H1 (cell line): ENCODE results near the gene DOCK3. TPM values are rescaled to one million over a fixed set of nuclear protein-coding genes. Genes with fewer than 3 reads are reported as not detected.

Experiments
- CTCF ChIA-PET: fragments of 300-600 bp; sonication (Branson Sonifier 250); formaldehyde crosslinking; loops from one replicate; lab custom pipeline; 2021; ENCODE audit not compliant: partially characterized antibody; lab: Charles Lee
- POLR2A ChIA-PET: fragments of 300-600 bp; sonication (Branson Sonifier 250); formaldehyde crosslinking; loops from one replicate; lab custom pipeline; 2021; ENCODE audit warnings: inconsistent platforms; ENCODE audit not compliant: partially characterized antibody; lab: Charles Lee
- DNase-seq, 2 experiments: peaks; one replicate each; pipeline versions ENCODE4 v3.0.0 to v3.0.0-alpha.2; 2010 to 2022; ENCODE audit warnings: low spot score in 2 of 2, low read depth in 1 of 2, mixed read lengths in 1 of 2
- FAIRE-seq: peaks from 2 replicates; lab custom pipeline; 2011; peaks lifted over from hg19 to GRCh38; lab: Jason Lieb, UNC
- H2AFZ ChIP-seq: 2 replicates; pipeline ENCODE4 v1.8.1; 2012; ENCODE audit warnings: low read length, inconsistent platforms
- H2AK5ac ChIP-seq: 2 replicates; pipeline ENCODE4 v1.6.1; 2013; ENCODE audit warnings: low read depth, low read length
- H2BK120ac ChIP-seq: replicated peaks from 2 replicates; pipeline ENCODE3; 2013; ENCODE audit warnings: low read depth, low read length, inconsistent platforms
- H2BK12ac ChIP-seq: 2 replicates; pipeline ENCODE4 v1.6.1; 2013; ENCODE audit warnings: low read depth, low read length
- H2BK15ac ChIP-seq: 2 replicates; pipeline ENCODE4 v1.6.1; 2013; ENCODE audit warnings: low read length
- H2BK20ac ChIP-seq: 2 replicates; pipeline ENCODE4 v1.6.1; 2013; ENCODE audit warnings: low read length
- H2BK5ac ChIP-seq: 2 replicates; pipeline ENCODE4 v1.6.1; 2013; ENCODE audit warnings: low read depth, low read length
- H3K14ac ChIP-seq: 2 replicates; pipeline ENCODE4 v1.6.1; 2013; ENCODE audit warnings: inconsistent platforms; ENCODE audit not compliant: insufficient read length
- H3K18ac ChIP-seq: 2 replicates; pipeline ENCODE4 v1.6.1; 2013; ENCODE audit warnings: low read length; ENCODE audit errors: extremely low read depth
- H3K23ac ChIP-seq: 2 replicates; pipeline ENCODE4 v1.6.1; 2013; ENCODE audit warnings: inconsistent platforms; ENCODE audit not compliant: insufficient read length
- H3K23me2 ChIP-seq: 2 replicates; pipeline ENCODE4 v1.6.1; 2013; ENCODE audit warnings: low read depth, low read length
- H3K27ac ChIP-seq: 2 replicates; pipeline ENCODE4 v1.6.1; 2011; ENCODE audit warnings: low read depth, low read length, inconsistent platforms
- H3K27me3 ChIP-seq, 4 experiments: replicated peaks in 1 of 4; 1 replicate in 1 of 4; 2 replicates in 3 of 4; pipeline versions ENCODE4 v1.6.1 to v1.8.1; 2011 to 2013; ENCODE audit warnings: low read length in 3 of 4, mild to moderate bottlenecking in 3 of 4, inconsistent platforms in 2 of 4, mixed read lengths in 2 of 4, moderate library complexity in 1 of 4; ENCODE audit not compliant: control insufficient read depth in 3 of 4, insufficient read depth in 3 of 4; ENCODE audit errors: extremely low read depth in 1 of 4
- H3K36me3 ChIP-seq, 4 experiments: 2 replicates each; pipeline versions ENCODE4 v1.6.1 to v1.8.1; 2011 to 2013; ENCODE audit warnings: mild to moderate bottlenecking in 4 of 4, low read length in 3 of 4, moderate library complexity in 2 of 4, control low read depth in 1 of 4, inconsistent platforms in 1 of 4; ENCODE audit not compliant: insufficient read depth in 4 of 4, control insufficient read depth in 2 of 4
- H3K4ac ChIP-seq: replicated peaks from 2 replicates; pipeline ENCODE3; 2013; ENCODE audit warnings: low read length, low read depth, mixed read lengths, inconsistent platforms; ENCODE audit not compliant: insufficient read length
- H3K4me1 ChIP-seq, 4 experiments: replicated peaks in 1 of 4; 1 replicate in 1 of 4; 2 replicates in 3 of 4; pipeline versions ENCODE4 v1.6.1 to v1.8.1; 2011 to 2013; ENCODE audit warnings: low read length in 3 of 4, inconsistent platforms in 2 of 4, mixed read lengths in 1 of 4; ENCODE audit not compliant: insufficient read depth in 4 of 4, control insufficient read depth in 3 of 4
- H3K4me2 ChIP-seq, 2 experiments: 2 replicates each; pipeline versions ENCODE4 v1.6.1 to v1.8.1; 2011 to 2013; ENCODE audit warnings: low read depth in 2 of 2, low read length in 2 of 2, control low read depth in 1 of 2, inconsistent platforms in 1 of 2, mild to moderate bottlenecking in 1 of 2; ENCODE audit not compliant: insufficient read depth in 1 of 2
- H3K4me3 ChIP-seq, 4 experiments: fragments of 200-600, 300-600 bp in 1 of 4; sonication (generic), shearing (Covaris generic), sonication (Bioruptor Twin) in 1 of 4; 2 replicates each; pipeline versions ENCODE4 v1.5.1 to v1.8.1; 2011 to 2016; ENCODE audit warnings: low read length in 4 of 4, low read depth in 3 of 4, control low read depth in 2 of 4, inconsistent platforms in 2 of 4, mild to moderate bottlenecking in 2 of 4, mixed read lengths in 1 of 4, moderate library complexity in 1 of 4; ENCODE audit not compliant: insufficient read depth in 2 of 4; ENCODE audit errors: extremely low read depth in 1 of 4
- H3K56ac ChIP-seq: replicated peaks from 2 replicates; pipeline ENCODE3; 2013; ENCODE audit warnings: low read depth, mild to moderate bottlenecking, mixed read lengths, low read length, inconsistent platforms; ENCODE audit not compliant: insufficient read length
- H3K79me1 ChIP-seq: 2 replicates; pipeline ENCODE4 v1.6.1; 2013; ENCODE audit warnings: low read depth, low read length, control low read depth
- H3K79me2 ChIP-seq, 2 experiments: 2 replicates each; pipeline versions ENCODE4 v1.6.1 to v1.8.1; 2012 to 2013; ENCODE audit warnings: low read length in 2 of 2, mild to moderate bottlenecking in 2 of 2, inconsistent platforms in 1 of 2; ENCODE audit not compliant: insufficient read depth in 2 of 2, control insufficient read depth in 1 of 2
- H3K9ac ChIP-seq, 4 experiments: replicated peaks in 1 of 4; 1 replicate in 1 of 4; 2 replicates in 3 of 4; pipeline versions ENCODE4 v1.6.1 to v1.8.1; 2011 to 2013; ENCODE audit warnings: low read depth in 3 of 4, low read length in 3 of 4, control low read depth in 2 of 4, mild to moderate bottlenecking in 2 of 4, moderate library complexity in 2 of 4, inconsistent platforms in 1 of 4; ENCODE audit errors: extremely low read depth in 1 of 4
- H3K9me3 ChIP-seq, 2 experiments: 2 replicates each; pipeline versions ENCODE4 v1.6.1 to v1.8.1; 2012 to 2013; ENCODE audit warnings: mild to moderate bottlenecking in 2 of 2, moderate library complexity in 2 of 2, control low read depth in 1 of 2, inconsistent platforms in 1 of 2, low read depth in 1 of 2, low read length in 1 of 2, mixed read lengths in 1 of 2; ENCODE audit not compliant: insufficient read depth in 2 of 2
- H4K20me1 ChIP-seq, 2 experiments: replicated peaks in 1 of 2; 2 replicates each; pipeline versions ENCODE3 to v1.8.1; 2011 to 2013; ENCODE audit warnings: inconsistent platforms in 2 of 2, low read length in 2 of 2, mild to moderate bottlenecking in 1 of 2; ENCODE audit not compliant: insufficient read depth in 2 of 2, control insufficient read depth in 1 of 2
- H4K5ac ChIP-seq: 2 replicates; pipeline ENCODE4 v1.6.1; 2013; ENCODE audit warnings: low read length, low read depth, mixed read lengths, inconsistent platforms; ENCODE audit not compliant: insufficient read length
- H4K8ac ChIP-seq: 2 replicates; pipeline ENCODE4 v1.8.0; 2013; ENCODE audit warnings: mild to moderate bottlenecking, moderate library complexity, low read length, inconsistent platforms; ENCODE audit not compliant: insufficient read depth; ENCODE audit errors: extremely low read depth
- H4K91ac ChIP-seq: replicated peaks from 2 replicates; pipeline ENCODE3; 2013; ENCODE audit warnings: low read length, mixed read lengths, inconsistent platforms; ENCODE audit not compliant: insufficient read length
- WGBS, 2 experiments: shearing (Covaris generic) in 1 of 2; methylation state at CpG; one replicate each; pipeline versions ENCODE4 v1.1.6 to v1.1.7; 2013 to 2015; ENCODE audit warnings: low lambda C conversion rate in 2 of 2, mixed read lengths in 2 of 2, inconsistent platforms in 1 of 2, low coverage in 1 of 2, missing lambda C conversion rate in 1 of 2; ENCODE audit not compliant: insufficient replicate concordance in 2 of 2, insufficient coverage in 1 of 2, insufficient read length in 1 of 2; ENCODE audit errors: extremely low coverage in 1 of 2, missing lambda C conversion rate in 1 of 2; 5-methylcytosine and 5-hydroxymethylcytosine counted together
- polyA plus RNA-seq, 7 experiments: library from polyadenylated mRNA; depleted of rRNA in 3 of 7; stranded (reverse) in 5 of 7; unstranded in 2 of 7; fragments of >200 nt in 5 of 7; fragments of 200-250 nt in 2 of 7; gene quantifications; 1 replicate in 5 of 7; 2 replicates in 1 of 7; 4 replicates in 1 of 7; pipeline versions ENCODE4 v1.2.1 to v1.2.3, GENCODE V29; 2011 to 2013; ENCODE audit warnings: missing spikeins in 2 of 7, mixed read lengths in 2 of 7
- total RNA-seq: library from RNA; stranded (reverse); fragmentation: NEBNext Ultra II Directional; extraction: Animal tissue kit (Norgen Biotek cat#: 25700); gene quantifications from 2 replicates; pipeline ENCODE4 v1.2.1, GENCODE V29; 2021

The DOCK3 gene
- total and polyA plus RNA-seq, 2 of the 8 experiments (the other 6 are each of a cell fraction or from before 2014, with no cell fraction given) = 2.7 to 5.0 TPM

- no peak overlapping the region for H3K18ac ChIP-seq
- H3K4me2 ChIP-seq = no peak overlapping the region
- ChIA-PET POLR2A (no interaction called here), CTCF (interaction anchor here (0.8 kb wide), 1 partner anchor 270 kb away, joined by 4 read pairs; no protein-coding TSS in a partner anchor)
- H2AFZ ChIP-seq = no peak overlapping the region
- H3K79me2 ChIP-seq = no peaks in the 10 kb centered on the region
- H2BK20ac ChIP-seq = no peak overlapping the region
- peaks cover 0 to 17% (median 8%) of the 10 kb centered on the region in 4 experiments; a peak in 4 of 8 replicates for H3K36me3 ChIP-seq
- no peak overlapping the region for H3K27ac ChIP-seq
- no peak overlapping the region for H3K23ac ChIP-seq
- H2BK12ac ChIP-seq = no peak overlapping the region
- no peak overlapping the region for H4K8ac ChIP-seq
- no peak overlapping the region for H2BK5ac ChIP-seq
- no peak overlapping the region for H2BK15ac ChIP-seq
- H3K4ac ChIP-seq = no peak overlapping the region
- no peak overlapping the region for H4K91ac ChIP-seq
- no peak overlapping the region for H2BK120ac ChIP-seq
- no peak overlapping the region for H3K56ac ChIP-seq
- H4K5ac ChIP-seq = no peak overlapping the region
- DNase-seq (no peak), FAIRE-seq (no peak)
- H3K4me3 ChIP-seq = no peak overlapping the region
- H3K79me1 ChIP-seq = no peaks in the 10 kb centered on the region
- H3K4me1 ChIP-seq = no peaks in the 10 kb centered on the region
- no peaks in the 10 kb centered on the region for H3K27me3 ChIP-seq
- no peak overlapping the region for H3K9ac ChIP-seq
- H3K14ac ChIP-seq = no peak overlapping the region
- no peaks in the 10 kb centered on the region for H3K23me2 ChIP-seq
- H3K9me3 ChIP-seq = peaks cover 5 to 7% of the 10 kb centered on the region in 2 experiments; a peak in 2 of 4 replicates
- 62% methylated on average over 3 of the region's 3 CpGs; no CpG with 5 or more reads in 1 of the 2 experiments for WGBS, 2 experiments
- no peaks in the 10 kb centered on the region for H4K20me1 ChIP-seq
- no peak overlapping the region for H2AK5ac ChIP-seq
Measured at GRCh38 chr3:51242939-51243338, 568.2 kb downstream of the DOCK3 start.
